Esophagus (tissue), 2 donors: ENCODE data around the gene PYDC2. TPM values are rescaled to one million over a fixed set of nuclear protein-coding genes. Genes with fewer than 3 reads are reported as not detected.
"Not testable (repeated sequence)": the region's sequence is repeated elsewhere in the genome, so short reads cannot be mapped to it uniquely, and the experiment has no call there.

Source experiments
- H3K27ac ChIP-seq, 2 donors: one replicate each; pipeline ENCODE4 v1.5.1; 2013; ENCODE audit warnings: low read depth in 2 of 2, mild to moderate bottlenecking in 2 of 2, inconsistent platforms in 1 of 2, low read length in 1 of 2, moderate library complexity in 1 of 2
- H3K27me3 ChIP-seq, 2 donors: one replicate each; pipeline ENCODE4 v1.6.1; 2013; ENCODE audit warnings: low read length in 2 of 2, control low read depth in 1 of 2, mild to moderate bottlenecking in 1 of 2; ENCODE audit not compliant: insufficient read depth in 2 of 2, control insufficient read depth in 1 of 2
- H3K36me3 ChIP-seq, 2 donors: one replicate each; pipeline ENCODE4 v1.6.1; 2013; ENCODE audit warnings: low read length in 1 of 2; ENCODE audit not compliant: control insufficient read depth in 2 of 2, insufficient read depth in 2 of 2
- H3K4me1 ChIP-seq, 2 donors: one replicate each; pipeline ENCODE4 v1.6.1; 2013; ENCODE audit warnings: low read length in 1 of 2; ENCODE audit not compliant: control insufficient read depth in 2 of 2, insufficient read depth in 2 of 2
- H3K4me3 ChIP-seq, 2 donors: one replicate each; pipeline ENCODE4 v1.5.1; 2013; ENCODE audit warnings: low read length in 2 of 2, mild to moderate bottlenecking in 2 of 2, low read depth in 1 of 2, moderate library complexity in 1 of 2
- H3K9me3 ChIP-seq, 2 donors: one replicate each; pipeline ENCODE4 v1.6.1; 2013; ENCODE audit warnings: mild to moderate bottlenecking in 2 of 2, low read depth in 1 of 2, low read length in 1 of 2, moderate library complexity in 1 of 2; ENCODE audit not compliant: control insufficient read depth in 2 of 2, insufficient read depth in 1 of 2
- WGBS, 2 donors: extraction: QIAGEN DNeasy Blood & Tissue Kit; methylation state at CpG; one replicate each; pipeline ENCODE4 v1.1.7; 2013; 5-methylcytosine and 5-hydroxymethylcytosine counted together
- polyA plus RNA-seq, 2 donors: library from polyadenylated mRNA; stranded (reverse); fragments of 200-250 nt; gene quantifications; one replicate each; pipeline ENCODE4 v1.2.3, GENCODE V29; 2013
- donor health status: healthy with polysubstance abuse.
- donor health status: Bipolar disorder and iron deficiency.

Gene PYDC2
- polyA plus RNA-seq, 2 donors = not detected

- WGBS, 2 donors = 2 to 8% methylated on average over 1 of the region's 1 CpG
- Histone ChIP-seq H3K9me3 (no peaks in the 10 kb centered on the region), H3K27ac (no peak overlapping the region), H3K4me1 (no peaks in the 10 kb centered on the region), H3K4me3 (no peak overlapping the region), H3K27me3 (no peaks in the 10 kb centered on the region), H3K36me3 (no peaks in the 10 kb centered on the region)
Measured at GRCh38 chr3:191449256-191449655, 11.7 kb upstream of the PYDC2 start.

- WGBS, 2 donors = 22% methylated on average over 3 of the region's 3 CpGs
- Histone ChIP-seq H3K27ac (no peak overlapping the region), H3K9me3 (no peaks in the 10 kb centered on the region)
Measured at GRCh38 chr3:191455257-191455952, 5.6 kb upstream of the PYDC2 start.

GRCh38 chr3:191460360-191460759, 603 bp upstream of the PYDC2 start:
- no peak overlapping the region for H3K27ac ChIP-seq
- H3K4me3 ChIP-seq = no peak overlapping the region
- H3K9me3 ChIP-seq = no peaks in the 10 kb centered on the region
- no peaks in the 10 kb centered on the region for H3K27me3 ChIP-seq
- no peaks in the 10 kb centered on the region for H3K4me1 ChIP-seq
- 80 to 91% methylated on average over 2 of the region's 2 CpGs for WGBS, 2 donors
- H3K36me3 ChIP-seq = no peaks in the 10 kb centered on the region

More at GRCh38 chr3:191455257-191455952, 5.6 kb upstream of the PYDC2 start:
- no peaks in the 10 kb centered on the region for H3K36me3 ChIP-seq
- H3K4me3 ChIP-seq = no peak overlapping the region
- no peaks in the 10 kb centered on the region for H3K4me1 ChIP-seq
- H3K27me3 ChIP-seq = no peaks in the 10 kb centered on the region

GRCh38 chr3:191470080-191470479, 9.1 kb downstream of the PYDC2 start:
- Histone ChIP-seq H3K36me3 (no peaks in the 10 kb centered on the region), H3K4me3 (no peak overlapping the region), H3K27me3 (no peaks in the 10 kb centered on the region), H3K27ac (no peak overlapping the region), H3K9me3 (no peaks in the 10 kb centered on the region), H3K4me1 (no peaks in the 10 kb centered on the region)

- WGBS, 2 donors = 81 to 84% methylated on average over 2 of the region's 2 CpGs
- Histone ChIP-seq H3K4me1 (no peaks in the 10 kb centered on the region), H3K27ac (no peak overlapping the region), H3K9me3 (no peaks in the 10 kb centered on the region), H3K36me3 (no peaks in the 10 kb centered on the region), H3K27me3 (no peaks in the 10 kb centered on the region), H3K4me3 (no peak overlapping the region)
Measured at GRCh38 chr3:191470545-191470944, 9.6 kb downstream of the PYDC2 start.

- H3K4me3 ChIP-seq = no peak overlapping the region
- H3K27me3 ChIP-seq = no peaks in the 10 kb centered on the region
- WGBS, 2 donors = 63 to 65% methylated on average over 4 of the region's 4 CpGs
- no peaks in the 10 kb centered on the region for H3K9me3 ChIP-seq
- H3K36me3 ChIP-seq = no peaks in the 10 kb centered on the region
- H3K27ac ChIP-seq = no peak overlapping the region
- H3K4me1 ChIP-seq = no peaks in the 10 kb centered on the region
Measured at GRCh38 chr3:191473661-191474198, 12.8 kb downstream of the PYDC2 start.

GRCh38 chr3:191476066-191476772, 15.3 kb downstream of the PYDC2 start:
- Histone ChIP-seq H3K4me1 (no peaks in the 10 kb centered on the region), H3K9me3 (peaks cover 0 to 2% of the 10 kb centered on the region in 2 donors), H3K4me3 (no peak overlapping the region), H3K36me3 (no peaks in the 10 kb centered on the region), H3K27me3 (no peaks in the 10 kb centered on the region), H3K27ac (no peak overlapping the region)
- 44 to 45% methylated on average over 4 of the region's 4 CpGs for WGBS, 2 donors

- 70 to 74% methylated on average over 2 of the region's 2 CpGs for WGBS, 2 donors
- H3K36me3 ChIP-seq, H3K27ac ChIP-seq, H3K4me3 ChIP-seq, H3K27me3 ChIP-seq, H3K9me3 ChIP-seq, H3K4me1 ChIP-seq: not testable (repeated sequence)
Measured at GRCh38 chr3:191483994-191484393, 23.0 kb downstream of the PYDC2 start.

GRCh38 chr3:191484461-191484860, 23.5 kb downstream of the PYDC2 start:
- 89 to 92% methylated on average over 3 of the region's 3 CpGs for WGBS, 2 donors
- H3K36me3 ChIP-seq = no peaks in the 10 kb centered on the region
- peaks cover 0 to 2% of the 10 kb centered on the region in 2 donors for H3K9me3 ChIP-seq
- no peak overlapping the region for H3K27ac ChIP-seq
- H3K4me3 ChIP-seq = no peak overlapping the region
- no peaks in the 10 kb centered on the region for H3K27me3 ChIP-seq
- H3K4me1 ChIP-seq = no peaks in the 10 kb centered on the region

- no peaks in the 10 kb centered on the region for H3K27me3 ChIP-seq
- whole genome bisulfite sequencing, 2 donors = 35% methylated on average over 1 of the region's 1 CpG
- no peaks in the 10 kb centered on the region for H3K4me1 ChIP-seq
- H3K36me3 ChIP-seq = no peaks in the 10 kb centered on the region
- no peaks in the 10 kb centered on the region for H3K9me3 ChIP-seq
- no peak overlapping the region for H3K27ac ChIP-seq
- no peak overlapping the region for H3K4me3 ChIP-seq
Measured at GRCh38 chr3:191492601-191493000, 31.6 kb downstream of the PYDC2 start.
